M059J (cell line): Measurements from ENCODE around the gene SLC12A5. TPM values are rescaled to one million over a fixed set of nuclear protein-coding genes. Genes with fewer than 3 reads are reported as not detected.

Source experiments
- DNase-seq: peaks from one replicate; pipeline ENCODE4 v3.0.0-alpha.2; 2012; ENCODE audit warnings: low read depth
- total RNA-seq: library from RNA; depleted of rRNA; stranded (reverse); fragments of >200 nt; shearing (Covaris generic); gene quantifications from 2 replicates; pipeline ENCODE4 v1.2.3, GENCODE V29; 2014; rRNA removed

SLC12A5 gene
- total RNA-seq, 1 experiment from 2014 or later: 0.37 TPM

DNA sequence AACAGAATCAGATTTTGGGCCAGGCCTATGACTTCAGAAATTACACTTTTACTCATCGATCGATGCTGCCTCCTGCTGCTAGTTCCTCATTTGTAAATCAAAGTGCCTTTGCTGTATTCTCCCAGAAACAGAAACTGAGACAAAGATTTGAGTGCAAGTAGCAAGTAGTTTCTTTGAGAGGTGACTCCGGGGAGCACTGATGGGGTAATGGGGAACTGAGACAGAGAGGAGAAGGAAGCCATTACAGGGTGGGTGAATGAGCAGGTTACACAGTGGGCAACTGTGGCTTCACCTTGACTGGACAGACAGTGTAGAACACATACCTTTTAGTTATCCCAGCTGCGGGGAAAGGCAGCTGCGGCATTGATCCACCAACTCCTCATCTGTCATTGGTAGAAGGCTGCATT, 79.4 kb downstream of the SLC12A5 start:
- DNase-seq: no peak

DNA sequence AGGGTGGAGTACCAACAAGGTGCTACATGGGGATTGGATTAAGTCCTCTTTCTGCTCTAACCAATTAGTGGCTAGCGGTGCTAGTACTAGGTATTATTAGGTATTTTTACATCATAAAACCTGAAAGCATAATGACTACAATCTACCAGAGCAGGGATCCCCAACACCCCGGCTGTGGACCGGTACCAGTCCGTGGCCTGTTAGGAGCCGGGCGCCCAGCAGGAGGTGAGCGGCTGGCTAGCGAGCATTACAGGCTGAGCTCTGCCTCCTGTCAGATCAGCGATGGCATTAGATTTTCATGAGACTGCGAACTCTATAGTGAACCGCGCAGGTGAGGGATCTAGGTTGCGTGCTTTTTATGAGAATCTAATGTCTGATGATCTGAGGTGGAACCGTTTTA, 80.0 kb downstream of the SLC12A5 start:
- no peak for DNase-seq

Other genes starting within 250 kb of the SLC12A5 start
- 0.42 TPM in 1 of 2 replicates, not detected in the other for gene WFDC3, start 237.3 kb upstream of the SLC12A5 start, total RNA-seq
- 50.2 and 57.6 TPM in 2 replicates for gene DNTTIP1, start 237.3 kb upstream of the SLC12A5 start, total RNA-seq
- 435 and 579 TPM in 2 replicates for gene UBE2C, start 216.6 kb upstream of the SLC12A5 start, total RNA-seq
- not detected in 2 replicates for gene TNNC2, start 201.9 kb upstream of the SLC12A5 start, total RNA-seq
- 35.1 and 35.8 TPM in 2 replicates for gene SNX21, start 195.4 kb upstream of the SLC12A5 start, total RNA-seq
- gene ACOT8, start 171.8 kb upstream of the SLC12A5 start, total RNA-seq: 102 and 117 TPM in 2 replicates
- gene ZSWIM3, start 171.6 kb upstream of the SLC12A5 start, total RNA-seq: 8.6 and 12.0 TPM in 2 replicates
- 11.2 and 19.8 TPM in 2 replicates for gene ZSWIM1, start 148.0 kb upstream of the SLC12A5 start, total RNA-seq
- 0.52 TPM in 1 of 2 replicates, not detected in the other for gene SPATA25, start 141.6 kb upstream of the SLC12A5 start, total RNA-seq
- gene NEURL2, start 138.0 kb upstream of the SLC12A5 start, total RNA-seq: 3.1 and 6.0 TPM in 2 replicates
- gene CTSA, start 137.9 kb upstream of the SLC12A5 start, total RNA-seq: 253 and 328 TPM in 2 replicates
- 9.6 and 13.4 TPM in 2 replicates for gene PLTP, start 117.1 kb upstream of the SLC12A5 start, total RNA-seq
- 11.1 and 14.5 TPM in 2 replicates for gene PCIF1, start 94.5 kb upstream of the SLC12A5 start, total RNA-seq
- 8.4 and 13.0 TPM in 2 replicates for gene ZNF335, start 57.0 kb upstream of the SLC12A5 start, total RNA-seq
- 1.5 and 2.3 TPM in 2 replicates for gene MMP9, start 20.3 kb upstream of the SLC12A5 start, total RNA-seq
- 20.0 and 24.0 TPM in 2 replicates for gene NCOA5, start 60.7 kb downstream of the SLC12A5 start, total RNA-seq
- not detected in 2 replicates for gene CD40, start 89.1 kb downstream of the SLC12A5 start, total RNA-seq